Effector CD4-positive, alpha-beta T cell (primary cell): ENCODE measurements around the gene TARDBP.
A peak's percentile ranks its signal among the peaks of the same experiment; 100 is the strongest.
"Not testable (repeated sequence)": the region's sequence is repeated elsewhere in the genome, so short reads cannot be mapped to it uniquely, and the experiment has no call there.

Experiments
- DNase-seq: peaks from one replicate; pipeline ENCODE4 v3.0.0-alpha.2; 2020

Gene TARDBP

DNA sequence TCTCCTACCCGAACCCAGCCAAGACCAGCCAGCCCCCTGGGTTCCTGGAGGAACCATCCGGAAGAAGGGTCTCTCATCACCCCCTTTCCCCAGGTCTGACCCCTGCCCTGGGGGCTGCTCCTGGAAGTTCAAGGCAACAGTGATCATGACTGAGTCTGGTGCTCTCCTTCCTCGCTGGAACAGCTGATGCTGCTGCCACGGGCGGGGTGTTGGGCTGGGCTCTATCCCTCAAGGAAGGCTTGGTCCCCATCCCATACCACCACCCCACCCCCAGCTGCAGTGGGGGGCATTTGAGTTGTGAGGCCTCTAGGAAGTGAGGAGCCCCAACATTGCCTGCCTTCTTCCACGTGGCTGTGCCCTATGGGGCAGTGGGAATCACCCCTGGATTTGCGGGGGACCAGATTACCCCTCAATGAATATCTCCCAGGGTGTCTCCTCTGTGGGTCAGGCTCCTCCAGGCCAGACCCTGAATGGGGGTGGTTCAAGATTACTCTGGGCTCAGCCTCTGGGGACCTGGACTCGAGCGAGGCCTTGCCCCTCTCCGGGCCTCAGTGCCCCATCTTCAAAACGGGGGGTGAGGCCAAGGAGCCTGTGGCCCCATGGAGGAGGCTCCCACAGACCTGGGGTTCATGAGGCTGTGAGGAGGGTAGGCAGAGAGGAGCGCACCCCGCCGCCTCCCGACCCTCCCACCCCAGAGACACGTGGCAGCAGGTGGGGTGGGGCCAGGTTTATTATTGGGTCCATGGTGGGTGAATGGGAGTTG is 31.8 kb downstream of the TARDBP start:
- no peak for DNase-seq

DNA sequence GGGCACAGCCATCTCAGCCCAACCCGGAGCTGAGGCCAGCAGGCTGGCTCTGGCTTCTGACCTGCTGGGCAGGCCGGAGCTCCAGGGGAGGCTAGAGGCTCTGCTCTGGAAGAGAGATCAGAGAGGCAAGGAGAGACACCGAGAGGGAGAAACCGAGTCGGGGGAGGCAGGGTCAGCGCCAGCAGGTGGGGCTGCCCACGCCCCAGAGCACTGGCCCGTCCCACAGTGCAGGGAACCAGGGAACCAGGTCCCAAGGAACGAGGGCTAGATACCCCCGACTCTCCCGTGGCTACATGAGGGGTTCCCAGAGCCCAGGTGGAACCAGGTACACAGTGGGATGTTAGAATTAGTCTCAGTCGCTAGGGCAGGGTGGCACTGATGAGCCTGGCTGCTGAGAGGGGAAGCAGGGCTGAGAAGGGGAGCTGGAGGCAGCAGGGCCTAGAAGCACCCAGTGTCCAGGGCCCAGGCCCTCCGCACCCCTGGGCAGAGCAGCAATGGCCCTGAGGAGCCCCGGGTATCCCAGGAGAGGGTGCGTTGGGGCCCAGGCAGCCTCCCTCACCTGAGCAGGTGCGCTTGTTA is 32.5 kb downstream of the TARDBP start:
- DNase-seq: no peak

DNA sequence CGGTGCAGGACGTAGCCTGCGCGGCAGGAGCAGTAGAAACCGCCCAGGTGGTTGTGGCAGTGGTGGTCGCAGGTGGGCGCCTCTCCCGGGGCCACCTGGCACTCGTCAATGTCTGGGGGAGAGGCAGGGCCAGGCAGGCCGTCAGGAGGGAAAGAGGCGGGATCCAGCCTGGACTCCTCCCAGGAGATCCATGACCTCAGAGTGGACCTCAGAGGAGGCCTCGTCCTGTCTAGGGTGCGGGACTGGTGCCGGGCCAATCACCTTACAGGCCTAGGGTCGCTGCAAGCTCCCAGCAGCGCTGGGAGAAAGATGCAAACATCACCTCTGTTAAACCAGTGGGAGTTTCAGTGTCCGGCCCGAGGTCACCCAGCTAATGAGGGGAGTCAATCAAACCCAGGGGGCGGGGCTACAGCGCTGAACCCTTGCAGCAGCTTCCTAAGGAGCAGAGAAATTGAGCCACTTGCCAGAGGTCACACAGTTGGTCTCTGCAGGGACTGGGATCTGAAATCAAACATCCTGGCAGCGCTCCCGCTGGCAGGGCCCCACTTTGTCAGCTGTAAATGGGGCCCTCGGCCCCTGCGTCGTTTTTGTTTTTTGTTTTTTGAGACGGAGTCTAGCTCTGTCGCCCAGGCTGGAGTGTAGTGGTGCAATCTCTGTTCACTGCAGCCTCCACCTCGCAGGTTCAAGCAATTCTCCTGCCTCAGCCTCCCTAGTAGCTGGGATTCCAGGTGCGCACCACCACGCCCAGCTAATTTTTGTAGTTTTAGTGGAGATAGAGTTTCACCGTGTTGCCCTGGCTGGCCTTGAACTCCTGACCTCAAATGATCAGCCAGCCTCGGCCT is 33.2 kb downstream of the TARDBP start:
- DNase-seq: no peak

DNA sequence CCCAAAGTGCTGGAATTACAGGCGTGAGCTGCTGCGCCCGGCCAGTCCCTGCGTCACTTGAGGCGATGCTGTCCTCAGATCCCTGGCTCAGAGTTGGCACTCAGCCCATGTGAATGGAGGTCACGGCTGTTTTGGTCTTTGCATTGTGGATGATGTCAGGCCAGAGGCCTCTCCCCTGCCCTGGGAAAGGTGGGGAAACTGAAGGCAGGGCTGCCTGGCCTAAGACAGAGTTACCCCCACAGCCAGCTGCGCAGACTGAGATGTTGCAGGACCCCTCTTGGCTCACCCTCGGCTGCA is 33.8 kb downstream of the TARDBP start:
- no peak for DNase-seq

DNA sequence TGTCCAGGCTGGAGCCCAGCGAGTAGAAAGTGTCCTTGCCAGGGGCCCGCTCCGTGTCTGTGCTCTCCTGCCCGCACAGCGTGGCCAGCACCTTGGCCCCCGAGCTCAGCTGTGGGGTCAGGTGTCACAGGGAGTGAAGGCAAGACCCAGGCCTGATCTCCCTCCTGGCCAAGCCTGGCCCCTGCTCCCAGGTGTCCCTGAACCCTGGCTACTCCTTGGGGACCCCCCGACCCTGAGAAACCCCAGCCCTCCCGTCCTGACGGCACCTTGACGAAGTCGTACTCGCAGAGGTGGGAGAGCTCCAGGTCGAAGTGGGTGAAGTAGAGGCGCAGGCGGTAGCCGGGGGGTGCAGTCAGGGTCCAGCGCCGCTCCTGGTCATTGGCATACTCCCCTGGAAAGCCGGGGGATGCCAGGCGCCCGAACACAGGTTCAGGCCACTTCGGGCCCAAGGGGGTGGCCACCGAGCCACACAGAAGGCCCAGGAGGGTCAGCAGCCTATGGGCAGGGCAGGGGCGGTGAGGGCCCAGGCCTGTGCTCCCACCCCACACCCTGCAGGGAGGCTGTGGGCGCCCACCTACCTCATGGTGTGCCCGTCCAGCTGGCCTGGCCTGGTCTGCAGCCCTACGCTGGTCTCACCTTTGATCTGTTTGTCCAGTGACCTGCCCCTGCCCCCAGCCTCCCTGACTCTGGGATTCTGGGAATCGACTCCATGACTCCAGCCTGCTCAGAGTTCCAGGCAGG is 34.3 kb downstream of the TARDBP start, which contains the start of gene MASP2:
Gene MASP2 (minus strand): TSS at position 615 of the 741 bp plus-strand sequence. CDS start 32 bp downstream, at position 583.
- DNase-seq: no peak

DNA sequence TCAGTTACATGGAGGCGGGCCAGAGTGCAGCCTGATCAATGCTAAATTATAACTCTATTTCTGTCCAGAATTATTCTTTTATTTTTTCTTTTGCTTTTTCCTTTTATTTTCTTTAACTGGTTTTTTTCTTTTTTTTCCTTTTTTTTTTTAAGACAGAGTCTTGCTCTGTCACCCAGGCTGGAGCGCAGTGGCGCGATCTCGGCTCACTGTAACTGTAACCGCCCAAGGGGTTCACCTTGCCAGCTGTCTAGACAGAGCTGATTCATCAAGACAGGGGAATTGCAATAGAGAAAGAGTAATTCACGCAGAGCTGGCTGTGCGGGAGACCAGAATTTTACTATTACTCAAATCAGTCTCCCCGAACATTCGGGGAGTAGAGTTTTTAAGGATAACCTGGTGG is 38.7 kb downstream of the TARDBP start:
- DNase-seq: not testable (repeated sequence)

DNA sequence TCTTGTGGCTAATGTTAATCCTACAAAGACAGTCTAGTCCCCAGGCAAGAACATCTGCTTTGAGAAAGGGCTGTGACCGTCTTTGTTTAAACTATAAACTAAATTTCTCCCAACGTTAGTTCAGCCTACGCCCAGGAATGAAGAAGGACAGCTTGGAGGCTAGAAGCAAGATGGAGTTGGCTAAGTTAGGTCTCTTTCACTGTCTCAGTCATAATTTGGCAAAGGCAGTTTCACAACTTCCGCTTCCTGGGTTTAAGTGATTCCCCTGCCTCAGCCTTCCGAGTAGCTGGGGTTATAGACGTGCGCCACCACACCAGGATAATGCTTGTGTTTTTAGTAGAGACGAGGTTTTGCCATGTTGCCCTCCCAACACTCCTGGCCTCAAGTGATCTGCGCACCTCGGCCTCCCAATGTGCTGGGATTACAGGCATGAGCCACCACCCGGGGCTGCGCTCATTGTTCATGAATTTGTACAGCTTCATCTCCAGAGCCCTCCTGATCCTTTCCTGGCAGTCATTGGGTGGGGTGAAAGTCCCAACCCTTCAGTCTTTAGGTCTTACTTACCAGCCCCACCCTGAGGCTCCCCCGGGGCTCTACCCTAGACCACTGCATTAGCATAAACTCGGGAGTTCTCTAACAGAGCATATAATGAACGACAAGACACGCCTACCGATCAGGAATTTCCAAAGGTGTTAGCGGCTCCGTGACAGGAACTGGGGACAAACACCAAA is 39.5 kb downstream of the TARDBP start:
- no peak for DNase-seq

DNA sequence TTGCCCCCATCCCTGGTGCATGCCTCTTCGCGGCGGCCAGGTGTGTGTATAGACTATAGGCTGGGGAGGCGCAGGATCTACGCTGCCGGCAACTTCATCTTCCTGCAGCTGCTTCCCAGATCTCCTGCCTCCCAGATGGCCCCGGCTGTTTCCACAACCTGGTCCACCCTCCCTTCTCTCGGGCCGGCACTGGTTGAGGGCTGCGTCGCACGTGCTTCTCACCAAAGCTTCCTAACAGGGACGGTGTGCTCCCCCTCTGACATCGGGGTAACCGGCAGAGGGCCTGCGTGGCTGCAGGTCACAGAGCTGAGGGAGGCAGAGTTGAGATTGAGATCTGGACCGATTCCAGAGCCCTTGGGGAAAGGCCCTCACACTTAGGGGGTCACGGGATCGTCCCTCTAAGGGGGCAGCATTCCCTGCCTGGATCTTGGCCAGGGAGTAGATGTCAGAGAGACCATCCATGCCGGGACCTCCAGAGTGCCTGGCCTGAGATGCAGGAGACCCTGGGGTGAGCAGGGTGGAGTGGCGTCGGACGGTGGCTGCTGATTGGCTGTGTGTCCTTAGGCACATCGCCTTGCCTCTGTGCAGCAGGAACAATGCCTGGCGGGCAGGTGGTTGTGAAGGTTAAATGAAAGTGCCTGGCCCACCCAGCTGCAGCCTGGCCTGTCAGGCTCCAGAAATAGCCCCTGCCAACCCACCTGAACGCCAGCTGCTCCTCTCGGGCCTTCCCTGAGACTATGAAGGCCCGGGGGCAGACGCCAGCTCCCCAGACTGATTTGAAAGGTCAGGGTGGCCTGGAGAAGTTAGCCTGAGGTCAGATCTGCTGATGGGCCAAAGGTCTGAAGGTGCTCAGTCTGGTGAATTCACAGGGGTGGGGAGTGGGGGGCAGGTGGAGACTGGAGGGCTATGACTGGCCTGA is 40.6 kb downstream of the TARDBP start:
- DNase-seq: no peak

DNA sequence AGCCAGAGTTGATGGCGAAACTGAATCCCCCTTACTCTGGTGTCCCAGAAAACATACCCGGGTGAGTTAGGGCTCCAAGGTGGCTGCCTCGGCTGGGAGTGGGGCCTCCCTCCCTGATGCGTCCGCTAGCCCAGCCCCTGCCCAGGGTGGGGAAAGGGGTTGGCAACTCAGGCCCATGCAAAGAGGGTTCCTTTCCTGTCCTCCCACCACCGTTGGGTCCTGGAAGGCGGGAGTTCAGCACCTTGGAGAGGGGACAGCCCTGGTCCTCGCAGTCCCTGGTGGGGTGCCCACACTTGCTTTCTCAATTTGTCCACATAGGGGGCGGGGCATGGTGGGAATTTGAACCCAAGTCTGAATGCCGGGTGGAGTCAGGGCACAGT is 41.3 kb downstream of the TARDBP start:
- no peak for DNase-seq

DNA sequence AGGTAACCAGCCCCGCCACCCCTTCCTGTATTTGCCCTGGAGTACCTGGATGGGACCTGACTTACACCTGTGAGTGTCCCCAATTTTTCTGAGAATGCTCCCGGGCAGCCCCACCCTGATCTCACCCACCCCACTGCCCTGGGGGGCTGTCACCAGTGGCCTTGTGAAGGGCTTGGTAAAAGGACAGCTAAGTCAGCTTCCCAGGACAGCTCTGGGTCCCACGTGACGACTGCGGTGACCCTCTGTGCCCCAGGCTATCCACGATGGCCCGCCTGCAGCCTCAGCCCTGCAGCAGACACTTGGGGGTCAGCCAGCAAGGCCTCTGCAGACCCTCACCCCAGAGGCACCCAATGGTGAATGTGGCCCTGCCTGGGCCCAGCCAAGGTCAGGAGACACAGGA is 41.7 kb downstream of the TARDBP start:
- DNase-seq: no peak

DNA sequence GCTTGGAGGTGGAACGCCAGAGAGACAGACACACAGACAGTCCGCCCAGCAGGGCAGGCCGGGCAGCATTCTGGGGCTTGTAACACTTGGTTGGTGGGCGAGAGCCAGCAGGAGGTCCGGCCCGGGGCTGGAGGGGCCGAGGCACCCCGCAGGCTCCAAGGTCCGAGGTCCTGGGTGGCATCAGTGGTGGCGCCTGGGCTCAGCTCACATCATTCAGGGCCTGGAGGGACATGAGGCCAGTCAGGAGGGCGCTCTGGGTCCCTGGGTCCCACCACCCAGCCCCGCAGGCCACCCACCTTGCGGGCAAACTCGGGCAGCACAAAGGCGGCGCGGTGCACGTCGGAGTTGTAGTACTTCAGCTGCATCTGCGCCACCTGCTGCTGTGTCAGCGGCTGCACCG is 42.2 kb downstream of the TARDBP start:
- DNase-seq: no peak

DNA sequence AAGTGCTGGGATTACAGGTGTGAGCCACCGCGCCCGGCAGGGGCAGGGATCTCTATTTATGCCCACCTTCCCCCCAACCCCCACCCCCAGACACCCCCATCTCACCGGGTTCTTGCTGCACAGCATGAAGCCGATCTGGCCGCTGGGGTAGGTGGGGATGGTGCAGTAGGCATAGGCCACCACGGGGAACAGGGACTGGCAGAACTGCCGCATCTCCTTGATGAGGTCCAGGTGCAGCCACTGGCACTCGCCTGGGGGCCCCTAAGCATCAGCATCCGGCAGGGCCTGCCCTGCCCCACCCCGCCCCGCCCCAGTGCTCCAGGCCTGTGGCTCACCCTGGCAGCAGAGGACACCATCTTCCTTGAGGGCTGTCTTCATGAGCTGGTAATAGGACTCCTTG is 43.2 kb downstream of the TARDBP start:
- DNase-seq: no peak

DNA sequence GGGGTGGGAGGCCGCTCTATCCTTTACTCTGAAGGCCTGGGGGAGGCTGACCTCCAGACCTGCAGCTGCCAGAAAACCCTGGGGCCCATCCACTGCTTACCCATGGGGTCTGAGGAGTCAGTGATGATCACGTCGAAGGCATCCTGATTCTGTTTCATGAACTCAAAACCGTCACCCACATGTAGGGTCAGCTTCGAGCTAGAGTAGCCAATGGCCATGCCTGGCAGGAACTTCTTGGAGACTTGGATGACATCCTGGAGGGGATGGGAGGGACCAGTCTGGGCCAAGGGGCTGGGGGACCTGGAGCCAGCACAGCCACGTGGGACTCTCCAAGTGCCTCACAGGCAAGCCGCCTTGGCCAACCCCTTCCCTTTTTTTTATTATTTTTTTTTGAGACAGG is 44.0 kb downstream of the TARDBP start:
- DNase-seq: no peak

DNA sequence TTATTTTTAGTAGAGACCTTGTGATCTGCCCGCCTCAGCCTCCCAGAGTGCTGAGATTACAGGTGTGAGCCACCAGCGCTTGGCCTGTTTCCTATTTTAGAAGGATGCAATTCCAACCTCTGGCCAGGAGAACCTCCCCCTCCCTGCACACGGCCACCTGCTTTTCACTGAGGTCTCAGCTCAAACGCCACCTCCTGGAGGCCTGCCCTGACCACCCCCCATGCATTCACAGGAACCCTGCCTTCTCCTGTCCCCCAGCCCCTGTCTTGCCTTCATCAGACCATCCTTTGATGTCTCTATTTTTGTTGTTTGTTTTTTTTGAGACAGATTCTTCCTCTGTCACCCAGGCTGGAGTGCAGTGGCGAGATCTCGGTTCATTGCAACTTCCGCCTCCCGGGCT is 45.0 kb downstream of the TARDBP start:
- DNase-seq: no peak

DNA sequence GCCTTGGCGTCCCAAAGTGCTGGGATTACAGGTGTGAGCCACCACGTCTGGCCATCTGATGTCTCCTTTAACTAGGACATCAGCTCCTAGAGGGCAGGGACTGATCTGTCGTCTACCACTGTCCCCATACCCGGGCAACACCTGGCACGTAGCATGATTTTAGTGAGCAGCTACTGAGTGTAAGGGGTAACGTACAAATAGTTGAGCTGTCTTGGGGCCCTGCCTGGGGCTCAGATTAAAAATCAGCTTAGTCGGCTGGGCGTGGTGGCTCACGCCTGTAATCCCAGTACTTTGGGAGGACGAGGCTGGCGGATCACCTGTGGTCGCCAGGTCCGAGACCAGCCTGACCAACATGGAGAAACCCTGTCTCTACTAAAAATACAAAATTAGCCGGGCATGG is 45.6 kb downstream of the TARDBP start:
- no peak for DNase-seq

DNA sequence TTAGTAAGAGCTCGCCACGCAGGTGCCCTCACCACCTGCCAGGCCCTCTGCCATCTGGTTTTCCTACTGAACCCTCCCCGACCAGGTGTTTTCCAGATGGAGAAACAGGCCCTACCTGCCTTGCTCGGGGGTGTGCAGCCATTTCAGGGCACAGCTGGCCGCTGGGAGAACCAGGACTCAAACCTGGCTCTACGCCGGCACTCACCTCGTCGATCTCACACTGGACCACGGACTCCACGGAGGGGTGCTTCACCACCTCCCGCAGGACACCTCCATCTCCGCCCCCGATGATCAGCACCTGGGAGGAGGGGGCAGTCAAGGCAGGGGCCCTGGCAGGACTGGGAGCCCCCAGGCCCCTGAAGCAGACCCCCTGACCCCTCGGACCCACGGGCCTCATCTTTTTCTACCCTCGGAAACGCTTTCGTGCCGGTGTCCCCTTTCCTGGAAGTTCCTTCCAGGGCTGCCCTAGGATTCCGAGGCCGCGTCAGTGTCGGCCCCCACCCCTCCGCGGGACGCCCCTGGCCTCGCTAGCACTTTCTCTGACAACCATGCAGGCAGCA is 46.2 kb downstream of the TARDBP start:
- no peak for DNase-seq

DNA sequence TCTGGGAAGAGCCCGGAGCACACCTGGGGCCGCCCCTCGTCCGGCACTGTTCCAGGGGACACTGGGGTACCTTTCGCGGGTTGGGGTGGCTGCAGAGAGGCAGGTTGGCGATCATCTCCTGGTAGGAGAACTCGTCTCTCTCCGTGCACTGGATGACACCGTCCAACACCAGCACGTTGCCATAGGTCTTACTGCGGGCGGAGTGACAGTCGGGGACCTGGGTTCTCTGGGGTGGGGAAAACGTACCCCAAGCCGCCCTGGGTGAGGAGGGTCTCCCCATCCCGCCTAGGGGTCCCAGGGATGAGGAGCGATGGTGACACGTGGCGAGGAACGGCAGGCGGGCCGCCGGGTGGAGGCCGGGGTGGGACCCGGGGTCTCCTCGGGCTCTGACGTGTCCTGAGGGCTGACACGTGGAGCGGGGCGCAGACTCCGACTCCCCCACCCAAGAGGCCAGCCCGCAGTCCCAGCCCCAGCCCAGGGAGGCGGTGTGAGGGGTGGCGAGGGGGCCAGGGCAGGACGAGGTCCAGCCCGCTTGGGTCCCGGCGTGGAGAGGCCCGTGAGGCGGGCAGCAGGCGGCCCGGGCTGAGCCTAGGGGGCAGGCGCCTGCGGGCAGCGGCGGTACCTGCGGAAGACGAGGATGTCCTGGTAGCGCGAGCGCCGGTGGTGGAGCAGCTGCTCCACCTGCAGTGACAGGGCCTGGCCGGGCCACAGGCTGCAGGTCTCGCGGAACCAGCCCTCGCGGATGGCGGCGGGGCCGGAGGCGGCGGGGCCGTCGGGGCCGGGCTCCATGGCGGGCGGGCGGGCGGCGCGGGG is 46.9 kb downstream of the TARDBP start:
- no peak for DNase-seq

DNA sequence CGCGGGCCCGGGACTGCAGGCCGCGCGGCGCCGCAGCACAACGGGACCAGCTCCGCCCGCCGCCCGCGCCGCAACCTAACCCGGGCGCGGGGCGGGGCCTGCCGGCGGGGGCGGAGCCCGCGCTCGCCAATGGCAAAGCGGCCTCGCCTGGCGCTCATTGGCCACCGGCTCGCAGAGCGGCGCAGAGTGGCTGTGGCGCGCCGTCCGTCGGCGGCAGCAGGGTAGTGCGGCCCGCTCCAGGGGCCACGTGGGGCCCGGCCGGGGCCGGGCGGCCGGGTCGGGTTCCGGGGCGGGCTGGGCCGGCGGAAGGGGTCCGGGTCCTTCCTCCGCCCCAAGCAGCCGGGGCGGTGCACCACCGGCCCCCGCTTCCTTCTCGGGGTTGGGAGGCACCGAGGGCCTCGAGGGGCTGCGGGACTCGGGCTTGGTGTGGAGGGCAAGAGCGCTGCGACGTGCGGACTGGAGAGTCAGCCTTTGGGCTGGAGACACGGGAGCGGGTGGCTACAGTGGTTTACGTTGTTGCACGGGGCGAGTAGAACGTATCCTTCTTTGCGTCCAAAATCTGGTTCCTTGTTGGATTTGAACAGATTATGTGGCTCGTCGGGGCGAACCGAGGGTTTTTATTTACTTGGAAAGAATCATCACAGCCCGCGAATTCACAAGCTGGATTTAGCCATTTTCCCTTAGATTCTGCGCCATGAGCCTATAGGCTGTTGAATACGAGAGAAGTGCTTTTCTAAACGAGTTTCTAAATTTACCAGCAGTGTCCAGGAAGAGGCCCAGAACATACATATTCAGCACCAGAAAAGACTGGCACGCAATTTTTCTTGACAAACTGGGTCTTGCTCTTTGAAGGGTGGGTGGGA is 47.7 kb downstream of the TARDBP start, which contains the start of gene SRM:
Gene SRM (minus strand): TSS at position 51 of the 863 bp plus-strand sequence. CDS start 75 bp downstream, outside the sequence.
- DNase-seq: peak; percentile 87
